H1 (cell line): ENCODE results near the gene PRKN. TPM values are rescaled to one million over a fixed set of nuclear protein-coding genes. Genes with fewer than 3 reads are reported as not detected.
A peak's percentile ranks its signal among the peaks of the same experiment; 100 is the strongest.

Experiments used
- CTCF ChIA-PET: fragments of 300-600 bp; sonication (Branson Sonifier 250); formaldehyde crosslinking; loops from one replicate; lab custom pipeline; 2021; ENCODE audit not compliant: partially characterized antibody; lab: Charles Lee
- POLR2A ChIA-PET: fragments of 300-600 bp; sonication (Branson Sonifier 250); formaldehyde crosslinking; loops from one replicate; lab custom pipeline; 2021; ENCODE audit warnings: inconsistent platforms; ENCODE audit not compliant: partially characterized antibody; lab: Charles Lee
- DNase-seq, 2 experiments: peaks; one replicate each; pipeline versions ENCODE4 v3.0.0 to v3.0.0-alpha.2; 2010 to 2022; ENCODE audit warnings: low spot score in 2 of 2, low read depth in 1 of 2, mixed read lengths in 1 of 2
- FAIRE-seq: peaks from 2 replicates; lab custom pipeline; 2011; peaks lifted over from hg19 to GRCh38; lab: Jason Lieb, UNC
- H2AFZ ChIP-seq: 2 replicates; pipeline ENCODE4 v1.8.1; 2012; ENCODE audit warnings: low read length, inconsistent platforms
- H2AK5ac ChIP-seq: 2 replicates; pipeline ENCODE4 v1.6.1; 2013; ENCODE audit warnings: low read depth, low read length
- H2BK120ac ChIP-seq: replicated peaks from 2 replicates; pipeline ENCODE3; 2013; ENCODE audit warnings: low read depth, low read length, inconsistent platforms
- H2BK12ac ChIP-seq: 2 replicates; pipeline ENCODE4 v1.6.1; 2013; ENCODE audit warnings: low read depth, low read length
- H2BK15ac ChIP-seq: 2 replicates; pipeline ENCODE4 v1.6.1; 2013; ENCODE audit warnings: low read length
- H2BK20ac ChIP-seq: 2 replicates; pipeline ENCODE4 v1.6.1; 2013; ENCODE audit warnings: low read length
- H2BK5ac ChIP-seq: 2 replicates; pipeline ENCODE4 v1.6.1; 2013; ENCODE audit warnings: low read depth, low read length
- H3K14ac ChIP-seq: 2 replicates; pipeline ENCODE4 v1.6.1; 2013; ENCODE audit warnings: inconsistent platforms; ENCODE audit not compliant: insufficient read length
- H3K18ac ChIP-seq: 2 replicates; pipeline ENCODE4 v1.6.1; 2013; ENCODE audit warnings: low read length; ENCODE audit errors: extremely low read depth
- H3K23ac ChIP-seq: 2 replicates; pipeline ENCODE4 v1.6.1; 2013; ENCODE audit warnings: inconsistent platforms; ENCODE audit not compliant: insufficient read length
- H3K23me2 ChIP-seq: 2 replicates; pipeline ENCODE4 v1.6.1; 2013; ENCODE audit warnings: low read depth, low read length
- H3K27ac ChIP-seq: 2 replicates; pipeline ENCODE4 v1.6.1; 2011; ENCODE audit warnings: low read depth, low read length, inconsistent platforms
- H3K27me3 ChIP-seq, 4 experiments: replicated peaks in 1 of 4; 1 replicate in 1 of 4; 2 replicates in 3 of 4; pipeline versions ENCODE4 v1.6.1 to v1.8.1; 2011 to 2013; ENCODE audit warnings: low read length in 3 of 4, mild to moderate bottlenecking in 3 of 4, inconsistent platforms in 2 of 4, mixed read lengths in 2 of 4, moderate library complexity in 1 of 4; ENCODE audit not compliant: control insufficient read depth in 3 of 4, insufficient read depth in 3 of 4; ENCODE audit errors: extremely low read depth in 1 of 4
- H3K36me3 ChIP-seq, 4 experiments: 2 replicates each; pipeline versions ENCODE4 v1.6.1 to v1.8.1; 2011 to 2013; ENCODE audit warnings: mild to moderate bottlenecking in 4 of 4, low read length in 3 of 4, moderate library complexity in 2 of 4, control low read depth in 1 of 4, inconsistent platforms in 1 of 4; ENCODE audit not compliant: insufficient read depth in 4 of 4, control insufficient read depth in 2 of 4
- H3K4ac ChIP-seq: replicated peaks from 2 replicates; pipeline ENCODE3; 2013; ENCODE audit warnings: low read length, low read depth, mixed read lengths, inconsistent platforms; ENCODE audit not compliant: insufficient read length
- H3K4me1 ChIP-seq, 4 experiments: replicated peaks in 1 of 4; 1 replicate in 1 of 4; 2 replicates in 3 of 4; pipeline versions ENCODE4 v1.6.1 to v1.8.1; 2011 to 2013; ENCODE audit warnings: low read length in 3 of 4, inconsistent platforms in 2 of 4, mixed read lengths in 1 of 4; ENCODE audit not compliant: insufficient read depth in 4 of 4, control insufficient read depth in 3 of 4
- H3K4me2 ChIP-seq, 2 experiments: 2 replicates each; pipeline versions ENCODE4 v1.6.1 to v1.8.1; 2011 to 2013; ENCODE audit warnings: low read depth in 2 of 2, low read length in 2 of 2, control low read depth in 1 of 2, inconsistent platforms in 1 of 2, mild to moderate bottlenecking in 1 of 2; ENCODE audit not compliant: insufficient read depth in 1 of 2
- H3K4me3 ChIP-seq, 4 experiments: fragments of 200-600, 300-600 bp in 1 of 4; sonication (generic), shearing (Covaris generic), sonication (Bioruptor Twin) in 1 of 4; 2 replicates each; pipeline versions ENCODE4 v1.5.1 to v1.8.1; 2011 to 2016; ENCODE audit warnings: low read length in 4 of 4, low read depth in 3 of 4, control low read depth in 2 of 4, inconsistent platforms in 2 of 4, mild to moderate bottlenecking in 2 of 4, mixed read lengths in 1 of 4, moderate library complexity in 1 of 4; ENCODE audit not compliant: insufficient read depth in 2 of 4; ENCODE audit errors: extremely low read depth in 1 of 4
- H3K56ac ChIP-seq: replicated peaks from 2 replicates; pipeline ENCODE3; 2013; ENCODE audit warnings: low read depth, mild to moderate bottlenecking, mixed read lengths, low read length, inconsistent platforms; ENCODE audit not compliant: insufficient read length
- H3K79me1 ChIP-seq: 2 replicates; pipeline ENCODE4 v1.6.1; 2013; ENCODE audit warnings: low read depth, low read length, control low read depth
- H3K79me2 ChIP-seq, 2 experiments: 2 replicates each; pipeline versions ENCODE4 v1.6.1 to v1.8.1; 2012 to 2013; ENCODE audit warnings: low read length in 2 of 2, mild to moderate bottlenecking in 2 of 2, inconsistent platforms in 1 of 2; ENCODE audit not compliant: insufficient read depth in 2 of 2, control insufficient read depth in 1 of 2
- H3K9ac ChIP-seq, 4 experiments: replicated peaks in 1 of 4; 1 replicate in 1 of 4; 2 replicates in 3 of 4; pipeline versions ENCODE4 v1.6.1 to v1.8.1; 2011 to 2013; ENCODE audit warnings: low read depth in 3 of 4, low read length in 3 of 4, control low read depth in 2 of 4, mild to moderate bottlenecking in 2 of 4, moderate library complexity in 2 of 4, inconsistent platforms in 1 of 4; ENCODE audit errors: extremely low read depth in 1 of 4
- H3K9me3 ChIP-seq, 2 experiments: 2 replicates each; pipeline versions ENCODE4 v1.6.1 to v1.8.1; 2012 to 2013; ENCODE audit warnings: mild to moderate bottlenecking in 2 of 2, moderate library complexity in 2 of 2, control low read depth in 1 of 2, inconsistent platforms in 1 of 2, low read depth in 1 of 2, low read length in 1 of 2, mixed read lengths in 1 of 2; ENCODE audit not compliant: insufficient read depth in 2 of 2
- H4K20me1 ChIP-seq, 2 experiments: replicated peaks in 1 of 2; 2 replicates each; pipeline versions ENCODE3 to v1.8.1; 2011 to 2013; ENCODE audit warnings: inconsistent platforms in 2 of 2, low read length in 2 of 2, mild to moderate bottlenecking in 1 of 2; ENCODE audit not compliant: insufficient read depth in 2 of 2, control insufficient read depth in 1 of 2
- H4K5ac ChIP-seq: 2 replicates; pipeline ENCODE4 v1.6.1; 2013; ENCODE audit warnings: low read length, low read depth, mixed read lengths, inconsistent platforms; ENCODE audit not compliant: insufficient read length
- H4K8ac ChIP-seq: 2 replicates; pipeline ENCODE4 v1.8.0; 2013; ENCODE audit warnings: mild to moderate bottlenecking, moderate library complexity, low read length, inconsistent platforms; ENCODE audit not compliant: insufficient read depth; ENCODE audit errors: extremely low read depth
- H4K91ac ChIP-seq: replicated peaks from 2 replicates; pipeline ENCODE3; 2013; ENCODE audit warnings: low read length, mixed read lengths, inconsistent platforms; ENCODE audit not compliant: insufficient read length
- RBBP5 ChIP-seq: IDR thresholded peaks from 2 replicates; pipeline ENCODE4 v1.7.1; 2012; ENCODE audit warnings: low read depth, mild to moderate bottlenecking, inconsistent platforms, low read length, moderate library complexity, borderline replicate concordance
- TAF1 ChIP-seq: IDR thresholded peaks from 2 replicates; pipeline ENCODE4 v1.6.1; 2011; ENCODE audit warnings: mild to moderate bottlenecking, low read depth, low read length
- WGBS, 2 experiments: shearing (Covaris generic) in 1 of 2; methylation state at CpG; one replicate each; pipeline versions ENCODE4 v1.1.6 to v1.1.7; 2013 to 2015; ENCODE audit warnings: low lambda C conversion rate in 2 of 2, mixed read lengths in 2 of 2, inconsistent platforms in 1 of 2, low coverage in 1 of 2, missing lambda C conversion rate in 1 of 2; ENCODE audit not compliant: insufficient replicate concordance in 2 of 2, insufficient coverage in 1 of 2, insufficient read length in 1 of 2; ENCODE audit errors: extremely low coverage in 1 of 2, missing lambda C conversion rate in 1 of 2; 5-methylcytosine and 5-hydroxymethylcytosine counted together
- polyA plus RNA-seq, 7 experiments: library from polyadenylated mRNA; depleted of rRNA in 3 of 7; stranded (reverse) in 5 of 7; unstranded in 2 of 7; fragments of >200 nt in 5 of 7; fragments of 200-250 nt in 2 of 7; gene quantifications; 1 replicate in 5 of 7; 2 replicates in 1 of 7; 4 replicates in 1 of 7; pipeline versions ENCODE4 v1.2.1 to v1.2.3, GENCODE V29; 2011 to 2013; ENCODE audit warnings: missing spikeins in 2 of 7, mixed read lengths in 2 of 7
- total RNA-seq: library from RNA; stranded (reverse); fragmentation: NEBNext Ultra II Directional; extraction: Animal tissue kit (Norgen Biotek cat#: 25700); gene quantifications from 2 replicates; pipeline ENCODE4 v1.2.1, GENCODE V29; 2021

PRKN gene
- total and polyA plus RNA-seq, 2 of the 8 experiments (the other 6 are each of a cell fraction or from before 2014, with no cell fraction given) = 0.13 to 0.29 TPM

DNA sequence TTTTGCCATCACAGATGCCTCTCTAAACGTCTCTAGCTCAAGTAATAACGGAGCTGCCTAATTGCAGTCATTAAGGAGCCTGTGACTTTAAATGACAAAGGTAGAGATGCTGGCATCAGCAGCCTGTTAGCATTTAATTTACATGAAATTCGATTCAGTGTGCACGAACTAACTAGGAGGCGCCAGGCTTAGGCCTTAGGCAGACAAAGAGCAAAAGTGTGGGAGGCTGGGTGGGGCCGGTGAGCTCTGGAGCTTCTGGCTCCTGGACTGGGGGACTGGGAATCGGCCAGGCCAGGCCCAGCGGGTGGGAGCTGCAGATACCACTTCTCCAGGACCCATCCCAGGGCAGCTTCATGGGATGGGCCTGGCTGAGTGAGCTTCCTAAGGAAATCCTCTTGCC lies 1283.7 kb downstream of the PRKN start:
- Histone ChIP-seq H2BK5ac (no peak overlapping the region), H2AK5ac (no peak overlapping the region), H3K9ac (no peak overlapping the region), H2BK12ac (no peak overlapping the region), H3K4me1 (peaks cover 2 to 9% (median 6%) of the 10 kb centered on the region in 4 experiments; a peak in 5 of 7 replicates), H3K56ac (no peak overlapping the region), H3K9me3 (no peaks in the 10 kb centered on the region), H4K5ac (no peak overlapping the region), H3K14ac (no peak overlapping the region), H3K4ac (no peak overlapping the region)
- 0 out of 2 replicates have a peak, but pooled peaks have one; percentile 20 for TF ChIP-seq TAF1
- TF ChIP-seq RBBP5 = no peak
- TF ChIP-seq, all 59 proteins: peak for 1
- Histone ChIP-seq H4K8ac (no peak overlapping the region), H3K36me3 (no peaks in the 10 kb centered on the region), H3K27me3 (peaks cover 0 to 4% (median under 1%) of the 10 kb centered on the region in 4 experiments; a peak in 1 of 7 replicates), H3K18ac (0 out of 2 replicates have a peak overlapping the region, but pooled peaks have one; percentile 0), H2BK15ac (no peak overlapping the region), H2BK20ac (no peak overlapping the region), H3K79me2 (no peaks in the 10 kb centered on the region), H2AFZ (0 out of 2 replicates have a peak overlapping the region, but pooled peaks have one; percentile 9), H4K20me1 (no peaks in the 10 kb centered on the region), H3K23ac (no peak overlapping the region), H3K23me2 (no peaks in the 10 kb centered on the region), H2BK120ac (no peak overlapping the region), H3K27ac (no peak overlapping the region), H4K91ac (no peak overlapping the region), H3K79me1 (no peaks in the 10 kb centered on the region), H3K4me2 (peak overlapping the region; percentile 42 to 46; a peak in 3 of 4 replicates), H3K4me3 (no peak overlapping the region; a peak in 2 of 8 replicates)
- ChIA-PET CTCF (interaction anchor here (0.7 to 4.3 kb wide), 9 partner anchors 13 to 694 kb away, joined by 3 to 12 read pairs (median 4); no protein-coding TSS in a partner anchor), POLR2A (no interaction called here)
- 10% methylated on average over 7 of the region's 8 CpGs; no CpG with 5 or more reads in 1 of the 2 experiments for WGBS, 2 experiments
- DNase-seq (peak; percentile 31 to 62), FAIRE-seq (peak; percentile 24)
